CD4-positive, alpha-beta T cell treated with Interleukin-21 for 1 hour (primary cell): ENCODE measurements around the gene UPK3A.
A peak's percentile ranks its signal among the peaks of the same experiment; 100 is the strongest.

Source experiments
- DNase-seq: peaks from one replicate; pipeline ENCODE4 v3.0.0-alpha.2; 2020

Gene UPK3A

GRCh38 chr22:45332001-45332400 lies 47.3 kb downstream of the UPK3A start:
- no peak for DNase-seq

GRCh38 chr22:45334068-45334467 lies 49.3 kb downstream of the UPK3A start:
- no peak for DNase-seq

- DNase-seq, result no peak
These were observed 49.8 kb downstream of the UPK3A start for GRCh38 chr22:45334528-45334927.

DNA sequence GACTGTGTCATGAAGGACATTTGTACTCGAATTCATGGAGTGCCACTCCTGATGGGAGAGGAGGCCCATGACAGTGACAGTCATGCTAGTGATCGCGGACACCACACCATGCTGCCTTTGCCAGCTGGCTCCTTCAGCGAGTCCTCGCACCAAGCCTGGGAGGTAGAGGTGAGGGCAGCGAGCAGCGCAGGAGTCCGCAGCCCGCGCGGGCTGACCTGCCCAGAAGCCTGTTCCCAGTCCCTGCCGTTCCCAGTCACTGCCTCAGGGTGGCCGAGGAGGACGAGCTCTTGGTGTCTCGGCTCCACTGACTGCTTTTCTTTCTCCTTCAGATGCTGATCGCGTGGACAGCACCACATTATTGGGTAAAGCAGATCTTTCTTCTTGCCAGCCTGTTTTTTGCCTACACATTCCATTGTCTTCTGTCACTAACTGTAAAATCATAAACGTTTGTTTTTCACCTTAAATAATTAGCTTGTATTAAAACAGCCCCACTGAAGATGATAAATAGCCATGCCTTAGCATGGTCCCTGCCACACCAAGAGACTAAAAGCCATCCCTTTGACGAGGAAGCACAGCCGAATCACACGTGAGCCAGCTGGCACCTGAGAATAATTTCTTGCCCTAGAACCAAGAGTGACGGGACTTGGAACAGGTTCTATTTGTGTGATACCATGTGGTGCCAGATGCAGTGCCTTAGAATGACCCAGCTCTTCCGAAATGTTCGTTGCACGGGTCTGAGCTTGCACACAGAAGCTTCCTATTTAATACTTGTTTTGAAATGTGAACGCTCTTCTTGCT lies 50.5 kb downstream of the UPK3A start:
- DNase-seq, result no peak

- DNase-seq, result no peak
These were observed 51.2 kb downstream of the UPK3A start for GRCh38 chr22:45335854-45336522.

GRCh38 chr22:45336971-45337431 lies 52.3 kb downstream of the UPK3A start:
- no peak for DNase-seq

DNA sequence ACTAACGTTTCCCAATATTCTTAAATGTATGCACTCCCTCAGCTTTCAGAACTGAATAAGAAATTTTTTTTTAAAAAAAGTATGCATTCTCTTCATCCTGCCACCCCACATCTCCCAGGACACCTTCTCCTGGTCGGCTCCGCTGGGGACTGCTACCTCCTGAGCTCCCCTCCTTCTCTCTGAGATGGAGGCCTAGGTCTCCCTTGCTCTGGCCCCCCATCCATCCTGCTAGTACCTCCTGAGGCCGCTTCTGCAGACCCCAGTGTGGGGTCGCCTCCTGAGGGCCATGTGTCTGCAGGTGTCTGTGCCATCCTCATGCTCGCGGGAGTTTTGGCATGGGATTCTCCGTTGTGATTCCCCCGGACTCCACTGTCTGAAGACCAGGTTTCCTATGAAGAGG lies 52.8 kb downstream of the UPK3A start:
- DNase-seq, result no peak

GRCh38 chr22:45338795-45339194 lies 54.0 kb downstream of the UPK3A start:
- DNase-seq, result no peak

DNA sequence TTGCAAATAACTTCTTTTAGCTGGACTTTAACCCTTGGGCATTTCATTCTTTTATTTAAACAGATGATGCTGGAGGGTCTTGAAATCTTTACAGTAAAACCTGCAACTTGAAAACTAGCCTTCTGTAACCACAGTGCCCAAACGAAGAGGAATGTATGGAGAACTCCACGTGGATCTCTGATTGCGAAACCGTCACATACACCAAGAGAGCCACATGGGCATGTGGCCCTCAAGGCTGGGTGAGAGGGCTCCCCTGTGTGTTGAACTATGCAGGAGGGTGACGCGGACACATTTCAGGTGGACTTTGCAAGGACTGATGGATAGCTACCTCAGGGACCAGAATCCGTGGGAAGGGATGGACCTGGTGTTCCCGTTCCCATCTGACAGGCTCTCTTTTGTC lies 55.6 kb downstream of the UPK3A start:
- DNase-seq, result no peak

GRCh38 chr22:45341498-45341897 lies 56.7 kb downstream of the UPK3A start:
- peak; percentile 46 for DNase-seq

GRCh38 chr22:45343143-45343542 lies 58.4 kb downstream of the UPK3A start:
- DNase-seq, result no peak

- DNase-seq, result no peak
These were observed 59.6 kb downstream of the UPK3A start for GRCh38 chr22:45344334-45344733.
